Activated naive CD4-positive, alpha-beta T cell treated with anti-CD3 and anti-CD28 coated beads for 36 hours (primary cell): Measurements from ENCODE around the gene DDIT3. TPM values are rescaled to one million over a fixed set of nuclear protein-coding genes. Genes with fewer than 3 reads are reported as not detected.
"Not testable (repeated sequence)": the region's sequence is repeated elsewhere in the genome, so short reads cannot be mapped to it uniquely, and the experiment has no call there.

Experiments
- CTCF ChIA-PET: fragments of 350-600 bp; sonication (Branson Sonifier 250); formaldehyde crosslinking; loops from one replicate; lab custom pipeline; 2021; ENCODE audit warnings: antibody characterized with exemption; lab: Charles Lee
- DNase-seq: peaks from one replicate; pipeline ENCODE4 v3.0.0-alpha.2; 2020
- H3K27ac Mint-ChIP-seq: one replicate; pipeline ENCODE4 v1.8.0; 2021; ENCODE audit warnings: mild to moderate bottlenecking, mixed read lengths
- H3K27me3 Mint-ChIP-seq: one replicate; pipeline ENCODE4 v1.8.0; 2021; ENCODE audit warnings: low read depth, mixed read lengths
- H3K36me3 Mint-ChIP-seq: one replicate; pipeline ENCODE4 v1.8.0; 2021; ENCODE audit warnings: low read depth, mixed read lengths
- H3K4me1 Mint-ChIP-seq: one replicate; pipeline ENCODE4 v1.8.0; 2021; ENCODE audit warnings: low read depth, mixed read lengths
- H3K4me3 Mint-ChIP-seq: one replicate; pipeline ENCODE4 v1.8.0; 2021; ENCODE audit warnings: mild to moderate bottlenecking, moderate library complexity, mixed read lengths
- H3K9me3 Mint-ChIP-seq: one replicate; pipeline ENCODE4 v1.8.0; 2021; ENCODE audit warnings: mixed read lengths
- intact Hi-C: fragments of 100-400 bp; cut with micrococcal nuclease; formaldehyde crosslinking; loops from one replicate; pipeline ENCODE4 v1.15.1; 2023
- total RNA-seq, 2 experiments: library from RNA; stranded (reverse); gene quantifications; one replicate each; pipeline ENCODE4 v1.2.3, GENCODE V29; 2021

Gene DDIT3
- total RNA-seq, 2 experiments from 2014 or later, result 44.6 to 45.6 TPM

DNA sequence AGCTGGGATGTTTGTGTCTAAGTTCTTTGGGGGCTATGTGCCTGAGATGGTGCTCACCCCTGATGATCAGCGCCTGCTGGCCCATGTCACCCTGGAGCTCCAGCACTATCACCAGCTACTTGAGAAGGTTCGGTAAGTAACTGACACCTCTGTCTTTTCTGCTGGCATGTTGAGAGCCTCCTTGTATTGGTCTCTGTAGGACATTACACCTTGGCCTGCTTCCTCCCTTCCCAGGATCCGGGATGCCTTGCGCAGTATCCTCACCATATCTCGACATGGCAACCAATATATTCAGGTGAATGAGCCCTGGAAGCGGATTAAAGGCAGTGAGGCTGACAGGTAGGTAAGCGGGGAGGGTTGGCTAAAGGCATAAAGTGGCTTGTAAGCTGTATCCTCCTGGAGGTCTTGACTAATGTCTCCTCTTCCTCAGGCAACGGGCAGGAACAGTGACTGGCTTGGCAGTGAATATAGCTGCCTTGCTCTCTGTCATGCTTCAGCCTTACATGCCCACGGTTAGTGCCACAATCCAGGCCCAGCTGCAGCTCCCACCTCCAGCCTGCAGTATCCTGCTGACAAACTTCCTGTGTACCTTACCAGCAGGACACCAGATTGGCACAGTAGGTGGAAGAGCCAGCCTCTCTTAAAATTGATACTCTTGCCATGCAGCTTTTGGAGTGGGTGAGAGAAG, 5.5 kb downstream of the DDIT3 start:
- CTCF ChIA-PET, result interaction anchor here (0.5 to 1.6 kb wide), 3 partner anchors 38 to 56 kb away, joined by 3 to 4 read pairs (median 4); no protein-coding TSS in a partner anchor

DNA sequence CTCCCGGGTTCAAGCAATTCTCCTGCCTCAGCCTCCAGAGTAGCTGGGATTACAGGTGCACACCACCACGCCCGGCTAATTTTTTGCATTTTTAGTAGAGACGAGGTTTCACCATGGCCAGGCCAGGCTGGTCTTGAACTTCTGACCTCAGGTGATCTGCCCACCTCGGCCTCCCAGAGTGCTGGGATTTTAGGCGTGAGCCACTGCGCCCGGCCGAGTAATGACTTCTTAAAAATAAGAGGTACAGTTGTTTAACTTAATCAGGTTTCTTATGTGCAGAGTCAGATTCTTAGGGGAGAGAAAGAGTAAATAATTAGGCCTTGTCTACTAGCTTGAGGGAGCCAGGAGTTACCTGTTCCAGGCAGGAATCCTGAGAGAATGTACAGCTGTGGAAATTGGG, 6.1 kb downstream of the DDIT3 start:
- peaks cover 72% of the 10 kb centered on the region for H3K36me3 Mint-ChIP-seq
- H3K9me3 Mint-ChIP-seq, H3K4me3 Mint-ChIP-seq, DNase-seq, intact Hi-C loops, H3K27me3 Mint-ChIP-seq: not testable (repeated sequence)
- CTCF ChIA-PET, result interaction anchor here (0.7 to 1.6 kb wide), 2 partner anchors 38 to 55 kb away, joined by 4 read pairs; no protein-coding TSS in a partner anchor
- peak overlapping the region; percentile 6 for H3K27ac Mint-ChIP-seq
- H3K4me1 Mint-ChIP-seq, result peaks cover 32% of the 10 kb centered on the region

More for the DNA sequence above, 5.5 kb downstream of the DDIT3 start:
- Mint-ChIP-seq H3K27ac (peak overlapping the region; percentile 6), H3K4me1 (peaks cover 35% of the 10 kb centered on the region), H3K9me3 (no peaks in the 10 kb centered on the region), H3K4me3 (no peak overlapping the region), H3K36me3 (peaks cover 74% of the 10 kb centered on the region), H3K27me3 (no peaks in the 10 kb centered on the region)
- intact Hi-C loops, result no loop called here
- DNase-seq, result no peak

DNA sequence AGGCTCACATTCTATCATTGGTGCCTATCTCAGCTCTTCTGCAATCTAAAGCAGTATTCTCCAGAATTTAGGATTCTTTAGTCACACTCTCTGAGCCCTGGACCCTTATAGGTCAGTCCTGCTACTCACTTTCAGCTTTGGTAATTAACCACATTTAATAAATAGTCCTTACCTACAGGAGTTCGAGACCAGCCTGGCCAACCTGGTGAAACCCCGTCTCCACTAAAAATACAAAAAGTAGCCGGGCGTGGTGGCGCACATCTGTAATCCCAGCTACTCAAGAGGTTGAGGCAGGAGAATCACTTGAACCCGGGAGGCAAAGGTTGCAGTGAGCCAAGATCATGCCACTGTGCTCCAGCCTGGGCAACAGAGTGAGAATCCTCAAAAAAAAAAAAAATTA, 6.6 kb downstream of the DDIT3 start:
- intact Hi-C loops, H3K27me3 Mint-ChIP-seq: not testable (repeated sequence)

DNA sequence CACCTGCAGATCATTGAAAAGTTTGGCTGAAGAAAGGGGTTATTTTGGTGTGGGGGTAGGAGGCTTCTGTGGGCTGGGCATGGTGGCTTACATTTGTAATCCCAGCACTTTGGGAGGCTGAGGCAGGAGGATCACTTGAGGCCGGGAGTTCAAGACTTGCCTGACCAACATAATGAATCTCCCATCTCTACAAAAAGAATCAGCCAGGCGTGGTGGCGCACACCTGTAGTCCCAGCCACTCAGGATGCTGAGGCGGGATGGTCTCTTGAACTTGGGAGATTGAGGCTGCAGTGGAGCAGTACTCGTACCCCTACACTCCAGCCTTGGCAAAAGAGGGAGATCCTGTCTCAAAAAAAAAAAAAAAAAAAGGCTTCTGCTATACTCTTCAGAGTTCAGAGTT, 7.0 kb downstream of the DDIT3 start:
- H3K27ac Mint-ChIP-seq, result peak overlapping the region; percentile 55
- intact Hi-C loops, result no loop called here
- no peaks in the 10 kb centered on the region for H3K27me3 Mint-ChIP-seq
- no peak for DNase-seq
- no peaks in the 10 kb centered on the region for H3K9me3 Mint-ChIP-seq
- peaks cover 22% of the 10 kb centered on the region for H3K4me1 Mint-ChIP-seq
- peaks cover 71% of the 10 kb centered on the region for H3K36me3 Mint-ChIP-seq
- no peak overlapping the region for H3K4me3 Mint-ChIP-seq
- CTCF ChIA-PET, result interaction anchor here (1.8 kb wide), 1 partner anchor 37 kb away, joined by 5 read pairs; no protein-coding TSS in a partner anchor

More for the DNA sequence above, 6.6 kb downstream of the DDIT3 start:
- H3K9me3 Mint-ChIP-seq, H3K4me3 Mint-ChIP-seq, DNase-seq: not testable (repeated sequence)
- Mint-ChIP-seq H3K36me3 (peaks cover 70% of the 10 kb centered on the region), H3K4me1 (peaks cover 27% of the 10 kb centered on the region), H3K27ac (peak overlapping the region; percentile 55)
- CTCF ChIA-PET, result interaction anchor here (1.8 kb wide), 1 partner anchor 37 kb away, joined by 5 read pairs; no protein-coding TSS in a partner anchor

DNA sequence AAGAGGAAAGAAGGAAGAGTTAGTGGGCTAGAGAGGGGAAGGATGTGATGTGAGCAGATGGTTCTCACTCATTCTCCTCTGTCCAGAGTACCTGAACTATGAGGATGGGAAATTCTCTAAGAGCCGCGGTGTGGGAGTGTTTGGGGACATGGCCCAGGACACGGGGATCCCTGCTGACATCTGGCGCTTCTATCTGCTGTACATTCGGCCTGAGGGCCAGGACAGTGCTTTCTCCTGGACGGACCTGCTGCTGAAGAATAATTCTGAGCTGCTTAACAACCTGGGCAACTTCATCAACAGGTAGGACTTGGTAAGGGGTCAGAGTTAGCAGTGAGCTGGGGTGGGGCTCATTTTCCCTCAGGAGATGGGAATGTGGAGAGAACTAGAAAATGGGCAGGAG, 7.6 kb downstream of the DDIT3 start:
- H3K4me1 Mint-ChIP-seq, result peaks cover 16% of the 10 kb centered on the region
- no peak for DNase-seq
- H3K4me3 Mint-ChIP-seq, result no peak overlapping the region
- CTCF ChIA-PET, result interaction anchor here (0.6 to 1.8 kb wide), 4 partner anchors 22 to 236 kb away, joined by 3 to 5 read pairs (median 4); no protein-coding TSS in a partner anchor
- peaks cover 71% of the 10 kb centered on the region for H3K36me3 Mint-ChIP-seq
- intact Hi-C loops, result no loop called here
- no peaks in the 10 kb centered on the region for H3K9me3 Mint-ChIP-seq
- H3K27ac Mint-ChIP-seq, result peak overlapping the region; percentile 55
- H3K27me3 Mint-ChIP-seq, result no peaks in the 10 kb centered on the region

DNA sequence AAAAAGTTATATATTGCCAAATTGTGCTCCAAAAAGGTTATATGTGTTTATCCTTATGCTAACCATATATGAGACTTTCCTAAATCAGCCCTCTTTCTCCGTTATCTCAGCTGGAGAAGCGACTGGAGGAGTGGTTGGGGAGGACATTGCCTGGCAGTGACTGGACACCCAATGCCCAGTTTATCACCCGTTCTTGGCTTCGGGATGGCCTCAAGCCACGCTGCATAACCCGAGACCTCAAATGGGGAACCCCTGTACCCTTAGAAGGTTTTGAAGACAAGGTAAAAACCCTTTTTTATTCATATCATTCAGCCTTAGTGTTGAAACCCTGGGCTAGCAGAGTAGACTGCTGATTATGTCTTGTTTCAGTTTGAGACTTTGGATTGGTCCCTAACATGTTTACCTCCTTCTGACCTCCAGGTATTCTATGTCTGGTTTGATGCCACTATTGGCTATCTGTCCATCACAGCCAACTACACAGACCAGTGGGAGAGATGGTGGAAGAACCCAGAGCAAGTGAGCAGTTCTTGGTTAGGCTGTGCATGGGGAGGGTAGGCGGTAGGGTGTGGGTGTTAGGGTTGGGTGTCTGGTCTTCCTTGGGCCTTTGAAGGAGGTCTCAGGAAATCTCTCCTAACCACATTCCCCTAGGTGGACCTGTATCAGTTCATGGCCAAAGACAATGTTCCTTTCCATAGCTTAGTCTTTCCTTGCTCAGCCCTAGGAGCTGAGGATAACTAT, 8.6 kb downstream of the DDIT3 start:
- H3K27me3 Mint-ChIP-seq, result no peaks in the 10 kb centered on the region
- H3K9me3 Mint-ChIP-seq, result no peaks in the 10 kb centered on the region
- DNase-seq, result no peak
- H3K27ac Mint-ChIP-seq, result peak overlapping the region; percentile 69
- peaks cover 62% of the 10 kb centered on the region for H3K36me3 Mint-ChIP-seq
- H3K4me3 Mint-ChIP-seq, result no peak overlapping the region
- peaks cover 7% of the 10 kb centered on the region for H3K4me1 Mint-ChIP-seq
- intact Hi-C loops, result no loop called here
- CTCF ChIA-PET, result interaction anchor here (1.1 to 1.8 kb wide), 3 partner anchors 22 to 56 kb away, joined by 3 to 5 read pairs (median 5); no protein-coding TSS in a partner anchor

DNA sequence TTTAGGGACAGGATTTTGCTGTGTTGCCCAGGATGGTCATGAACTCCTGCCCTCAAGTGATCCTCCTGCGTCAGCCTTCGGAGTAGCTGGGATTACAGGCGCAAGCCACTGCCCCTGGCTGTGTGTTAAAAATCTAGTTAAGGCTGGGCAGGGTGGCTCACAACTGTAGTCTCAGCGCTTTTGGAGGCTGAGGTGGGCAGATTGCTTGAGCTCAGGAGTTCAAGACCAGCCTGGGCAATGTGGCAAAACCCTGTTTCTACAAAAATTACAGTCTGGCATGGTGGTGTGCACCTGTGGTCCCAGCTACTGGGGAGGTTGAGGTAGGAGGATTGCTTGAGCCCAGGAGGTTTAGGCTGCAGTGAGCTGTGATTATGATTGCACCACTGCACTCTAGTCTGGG, 9.2 kb downstream of the DDIT3 start:
- H3K9me3 Mint-ChIP-seq, result no peaks in the 10 kb centered on the region
- no peak overlapping the region for H3K27ac Mint-ChIP-seq
- H3K4me1 Mint-ChIP-seq, result peaks cover 4% of the 10 kb centered on the region
- DNase-seq, result no peak
- H3K36me3 Mint-ChIP-seq, result peaks cover 61% of the 10 kb centered on the region
- CTCF ChIA-PET, result interaction anchor here (1.7 kb wide), 1 partner anchor 55 kb away, joined by 5 read pairs; no protein-coding TSS in a partner anchor
- intact Hi-C loops, result no loop called here
- no peaks in the 10 kb centered on the region for H3K27me3 Mint-ChIP-seq
- H3K4me3 Mint-ChIP-seq, result no peak overlapping the region

DNA sequence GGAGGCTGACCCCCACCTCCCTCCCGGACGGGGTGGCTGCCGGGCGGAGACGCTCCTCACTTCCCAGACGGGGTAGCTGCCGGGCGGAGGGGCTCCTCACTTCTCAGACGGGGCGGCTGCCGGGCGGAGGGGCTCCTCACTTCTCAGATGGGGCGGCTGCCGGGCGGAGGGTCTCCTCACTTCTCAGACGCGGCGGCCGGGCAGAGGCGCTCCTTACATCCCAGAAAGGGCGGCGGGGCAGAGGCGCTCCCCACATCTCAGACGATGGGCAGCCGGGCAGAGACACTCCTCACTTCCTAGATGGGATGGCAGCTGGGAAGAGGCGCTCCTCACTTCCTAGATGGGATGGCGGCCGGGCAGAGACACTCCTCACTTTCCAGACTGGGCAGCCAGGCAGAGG, 12.5 kb downstream of the DDIT3 start:
- H3K4me1 Mint-ChIP-seq, CTCF ChIA-PET, H3K27me3 Mint-ChIP-seq, intact Hi-C loops, H3K4me3 Mint-ChIP-seq, H3K9me3 Mint-ChIP-seq, DNase-seq, H3K27ac Mint-ChIP-seq: not testable (repeated sequence)
- peaks cover 56% of the 10 kb centered on the region for H3K36me3 Mint-ChIP-seq

DNA sequence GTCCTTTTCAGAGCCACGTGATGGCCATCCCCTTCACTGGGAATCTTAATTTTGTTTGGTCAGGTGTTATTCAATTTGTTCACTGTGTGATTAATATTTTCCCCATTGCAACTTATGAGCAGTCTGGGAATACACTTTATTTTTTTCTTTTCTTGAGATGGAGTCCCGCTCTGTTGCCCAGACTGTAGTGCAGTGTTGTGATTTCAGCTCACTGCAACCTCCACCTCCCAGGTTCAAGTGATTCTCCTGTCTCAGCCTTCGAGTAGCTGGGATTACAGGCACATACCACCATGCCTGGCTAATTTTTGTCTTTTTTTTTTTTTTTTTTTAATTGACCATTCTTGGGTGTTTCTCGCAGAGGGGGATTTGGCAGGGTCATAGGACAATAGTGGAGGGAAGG, 13.8 kb downstream of the DDIT3 start:
- H3K27ac Mint-ChIP-seq, result not testable (repeated sequence)

DNA sequence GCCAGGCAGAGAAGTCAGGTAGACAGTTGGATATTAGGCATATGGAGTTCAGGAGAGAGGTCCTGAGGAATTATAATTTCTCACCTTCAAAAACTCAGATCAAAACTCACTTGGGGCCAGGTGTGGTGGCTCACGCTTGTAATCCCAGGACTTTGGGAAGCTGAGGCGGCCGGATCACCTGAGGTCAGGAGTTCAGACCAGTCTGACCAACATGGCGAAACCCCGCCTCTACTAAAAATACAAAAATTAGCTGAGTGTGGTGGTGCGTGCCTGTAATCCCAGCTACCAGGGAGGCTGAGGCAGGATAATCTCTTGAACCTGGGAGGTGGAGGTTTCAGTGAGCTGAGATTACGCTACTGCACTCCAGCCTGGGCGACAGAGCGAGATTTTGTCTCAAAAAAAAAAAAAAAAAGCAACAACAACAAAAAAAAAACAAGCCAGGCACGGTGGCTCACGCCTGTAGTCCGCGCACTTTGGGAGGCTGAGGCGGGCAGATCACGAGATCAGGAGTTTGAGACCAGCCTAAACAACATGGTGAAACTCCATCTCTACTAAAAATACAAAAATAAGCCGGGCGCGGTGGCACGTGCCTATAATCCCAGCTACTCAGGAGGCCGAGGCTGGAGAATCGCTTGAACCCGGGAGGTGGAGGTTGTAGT, 17.9 kb downstream of the DDIT3 start:
- H3K27ac Mint-ChIP-seq, intact Hi-C loops, H3K4me3 Mint-ChIP-seq, H3K4me1 Mint-ChIP-seq, H3K27me3 Mint-ChIP-seq, H3K9me3 Mint-ChIP-seq, DNase-seq: not testable (repeated sequence)
- peaks cover 67% of the 10 kb centered on the region for H3K36me3 Mint-ChIP-seq
- CTCF ChIA-PET, result interaction anchor here (0.6 to 0.8 kb wide), 2 partner anchors 31 to 402 kb away, joined by 3 to 4 read pairs; no protein-coding TSS in a partner anchor

More for the DNA sequence above, 13.8 kb downstream of the DDIT3 start:
- CTCF ChIA-PET, result interaction anchor here (1.6 kb wide), 1 partner anchor 31 kb away, joined by 3 read pairs; no protein-coding TSS in a partner anchor
- H3K27me3 Mint-ChIP-seq, H3K9me3 Mint-ChIP-seq, H3K4me3 Mint-ChIP-seq, intact Hi-C loops, DNase-seq, H3K4me1 Mint-ChIP-seq: not testable (repeated sequence)
- peaks cover 52% of the 10 kb centered on the region for H3K36me3 Mint-ChIP-seq

DNA sequence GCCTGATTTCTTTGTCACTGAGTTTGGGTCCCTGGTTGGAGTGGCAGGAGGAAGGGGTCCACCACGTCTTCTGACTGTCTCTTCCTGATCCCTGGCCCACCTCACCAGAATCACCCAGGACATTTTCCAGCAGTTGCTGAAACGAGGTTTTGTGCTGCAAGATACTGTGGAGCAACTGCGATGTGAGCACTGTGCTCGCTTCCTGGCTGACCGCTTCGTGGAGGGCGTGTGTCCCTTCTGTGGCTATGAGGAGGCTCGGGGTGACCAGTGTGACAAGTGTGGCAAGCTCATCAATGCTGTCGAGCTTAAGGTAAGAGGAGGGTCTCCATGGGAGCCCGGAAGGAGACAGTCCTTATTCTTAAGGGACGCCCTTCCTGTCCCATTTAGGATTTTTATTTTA, 20.1 kb downstream of the DDIT3 start:
- no peak for DNase-seq
- Mint-ChIP-seq H3K9me3 (no peaks in the 10 kb centered on the region), H3K27me3 (no peaks in the 10 kb centered on the region), H3K36me3 (peaks cover 75% of the 10 kb centered on the region), H3K4me3 (no peak overlapping the region), H3K27ac (no peak overlapping the region), H3K4me1 (peaks cover 10% of the 10 kb centered on the region)
- intact Hi-C loops, result no loop called here
- CTCF ChIA-PET, result no interaction called here

DNA sequence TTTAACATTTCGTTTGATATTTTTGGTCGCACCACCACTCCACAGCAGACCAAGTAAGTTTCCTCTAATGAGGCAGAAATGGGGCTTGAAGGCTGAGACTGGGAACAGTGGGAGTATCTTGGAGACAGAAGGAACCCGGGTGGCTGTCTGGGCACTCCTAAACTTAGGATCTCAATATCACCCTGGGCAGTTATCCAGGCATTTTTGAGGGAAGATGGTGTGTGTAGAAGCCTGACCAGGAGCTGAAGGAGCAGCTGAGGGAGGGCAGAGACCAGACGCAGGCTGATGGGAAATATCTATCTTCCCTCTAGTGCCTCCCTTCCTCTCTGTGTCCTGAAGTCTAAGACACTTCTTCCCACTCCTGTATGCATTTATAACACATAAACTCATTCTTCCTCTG, 21.7 kb downstream of the DDIT3 start:
- no peaks in the 10 kb centered on the region for H3K27me3 Mint-ChIP-seq
- peaks cover 69% of the 10 kb centered on the region for H3K36me3 Mint-ChIP-seq
- H3K9me3 Mint-ChIP-seq, result no peaks in the 10 kb centered on the region
- intact Hi-C loops, result no loop called here
- DNase-seq, result no peak
- H3K27ac Mint-ChIP-seq, result no peak overlapping the region
- H3K4me3 Mint-ChIP-seq, result no peak overlapping the region
- CTCF ChIA-PET, result no interaction called here
- H3K4me1 Mint-ChIP-seq, result peaks cover 7% of the 10 kb centered on the region
